ENCODE data around the gene SEMA4B.
A peak's percentile ranks its signal among the peaks of the same experiment; 100 is the strongest.
"Not testable (repeated sequence)": the region's sequence is repeated elsewhere in the genome, so short reads cannot be mapped to it uniquely, and the experiment has no call there.

SEMA4B gene

GRCh38 chr15:90257776-90258175 lies 56.6 kb downstream of the SEMA4B start:
- no peak overlapping the region for H3K4me3 ChIP-seq (ENCODE audit: low read depth, low read length)

GRCh38 chr15:90259524-90259923 lies 58.4 kb downstream of the SEMA4B start:
- no peak overlapping the region for H3K4me3 ChIP-seq (ENCODE audit: low read depth, low read length)

DNA sequence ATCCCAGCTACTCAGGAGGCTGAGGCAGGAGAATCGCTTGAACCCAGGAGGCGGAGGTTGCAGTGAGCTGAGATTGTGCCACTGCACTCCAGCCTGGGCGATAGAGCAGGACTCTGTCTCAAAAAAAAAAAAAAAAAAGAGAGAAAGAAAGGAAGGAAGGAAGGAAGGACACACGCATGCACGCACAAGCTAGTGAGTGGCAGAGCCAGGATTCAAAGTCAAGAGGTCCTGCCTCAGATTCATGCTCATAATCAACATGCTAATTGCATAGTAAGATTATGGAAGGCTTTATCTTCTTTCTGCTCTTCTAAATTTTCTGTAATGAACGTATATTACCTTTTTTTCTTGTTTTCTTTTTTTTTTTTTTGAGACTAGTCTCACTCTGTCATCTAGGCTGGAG lies 59.6 kb downstream of the SEMA4B start:
- H3K4me3 ChIP-seq (ENCODE audit: low read depth, low read length): not testable (repeated sequence)

- no peak overlapping the region for H3K4me3 ChIP-seq (ENCODE audit: low read depth, low read length)
These were observed 60.7 kb downstream of the SEMA4B start for GRCh38 chr15:90261811-90262210.

DNA sequence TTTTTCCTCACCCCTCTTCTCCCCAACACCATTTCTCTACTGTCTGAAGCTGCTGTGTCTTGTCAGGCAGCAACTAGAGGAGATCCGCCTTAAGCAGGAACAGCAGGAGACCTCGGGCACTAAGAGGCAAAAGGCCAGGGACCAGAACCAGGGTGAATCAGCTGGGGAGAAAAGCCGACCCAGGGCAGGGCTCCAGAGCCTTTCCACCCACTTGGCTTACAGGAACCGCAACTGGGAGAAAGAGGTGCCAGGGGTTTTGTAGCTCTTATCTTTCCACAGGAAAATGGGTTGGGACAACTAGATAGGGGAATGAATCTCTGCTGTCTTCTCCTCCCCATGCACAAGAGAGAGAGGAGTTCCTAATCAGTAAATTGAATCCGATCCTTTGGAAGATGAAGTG lies 61.3 kb downstream of the SEMA4B start:
- H3K4me3 ChIP-seq (ENCODE audit: low read depth, low read length): no peak overlapping the region

GRCh38 chr15:90264671-90265070 lies 63.5 kb downstream of the SEMA4B start:
- peak overlapping the region; percentile 89 for H3K4me3 ChIP-seq (ENCODE audit: low read depth, low read length)

DNA sequence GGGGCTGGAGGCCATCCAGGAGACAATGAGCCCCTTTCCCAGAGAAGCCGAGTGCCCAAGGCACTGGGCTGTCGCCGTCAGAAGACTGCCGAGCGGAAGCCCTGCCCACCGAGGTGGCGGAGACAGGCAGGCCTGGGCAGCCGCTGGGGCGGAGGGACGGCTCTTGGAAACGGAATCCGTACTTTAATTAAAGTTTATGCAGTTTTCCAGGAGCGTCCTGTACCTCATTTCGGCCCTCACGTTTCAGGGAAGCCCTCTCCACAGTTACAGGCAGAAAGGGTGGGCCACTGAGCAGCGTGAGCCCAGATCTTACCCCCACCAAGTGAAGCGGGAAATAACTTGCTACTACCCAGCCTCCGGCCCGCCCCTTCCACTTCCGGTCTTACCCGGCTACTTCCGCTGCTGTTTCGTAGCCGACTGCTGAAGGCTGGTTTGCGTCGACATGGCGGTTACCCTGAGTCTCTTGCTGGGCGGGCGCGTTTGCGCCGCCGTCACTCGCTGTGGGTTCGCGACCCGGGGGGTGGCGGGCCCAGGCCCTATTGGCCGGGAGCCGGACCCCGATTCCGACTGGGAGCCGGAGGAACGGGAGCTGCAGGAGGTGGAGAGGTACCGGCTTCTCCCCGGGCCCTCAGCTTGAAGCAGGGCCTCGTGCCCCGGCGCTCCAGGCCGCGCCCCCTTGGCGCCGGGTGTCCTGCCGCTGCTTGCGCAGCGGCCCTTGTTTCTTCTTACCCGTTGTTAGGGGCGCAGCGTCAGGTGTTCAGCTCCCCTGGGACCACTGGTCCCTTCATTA lies 64.3 kb downstream of the SEMA4B start, which contains the start of gene NGRN:
Gene NGRN, plus strand, starts transcription at position 402 of the 790 bp plus-strand sequence. Its CDS starts 41 bp downstream, at position 443.
- peak within 1 kb of the TSS; percentile 89 for H3K4me3 ChIP-seq (ENCODE audit: low read depth, low read length)

GRCh38 chr15:90266061-90266431 lies 64.9 kb downstream of the SEMA4B start:
- H3K4me3 ChIP-seq (ENCODE audit: low read depth, low read length): peak overlapping the region; percentile 89

DNA sequence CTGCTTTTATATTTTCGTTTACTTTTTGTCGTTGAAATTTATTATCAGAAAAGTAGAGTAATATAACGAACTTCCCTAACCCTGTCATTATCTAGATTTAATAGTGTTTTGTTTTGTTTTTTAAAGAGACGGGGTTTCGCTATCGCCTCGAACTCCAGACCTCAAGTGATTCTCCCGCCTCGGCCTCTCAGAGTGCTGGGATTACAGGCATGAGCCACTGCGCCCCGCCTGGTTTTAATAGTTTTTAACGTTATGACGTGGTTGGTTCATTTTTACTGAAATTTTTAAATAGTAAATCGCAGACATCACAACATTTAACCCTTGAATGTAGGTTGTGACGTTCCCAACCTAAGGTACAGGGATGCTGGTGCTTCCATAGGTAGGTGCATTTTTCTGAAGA lies 65.4 kb downstream of the SEMA4B start:
- peak overlapping the region; percentile 89 for H3K4me3 ChIP-seq (ENCODE audit: low read depth, low read length)

GRCh38 chr15:90268415-90268814 lies 67.3 kb downstream of the SEMA4B start:
- H3K4me3 ChIP-seq (ENCODE audit: low read depth, low read length): no peak overlapping the region

DNA sequence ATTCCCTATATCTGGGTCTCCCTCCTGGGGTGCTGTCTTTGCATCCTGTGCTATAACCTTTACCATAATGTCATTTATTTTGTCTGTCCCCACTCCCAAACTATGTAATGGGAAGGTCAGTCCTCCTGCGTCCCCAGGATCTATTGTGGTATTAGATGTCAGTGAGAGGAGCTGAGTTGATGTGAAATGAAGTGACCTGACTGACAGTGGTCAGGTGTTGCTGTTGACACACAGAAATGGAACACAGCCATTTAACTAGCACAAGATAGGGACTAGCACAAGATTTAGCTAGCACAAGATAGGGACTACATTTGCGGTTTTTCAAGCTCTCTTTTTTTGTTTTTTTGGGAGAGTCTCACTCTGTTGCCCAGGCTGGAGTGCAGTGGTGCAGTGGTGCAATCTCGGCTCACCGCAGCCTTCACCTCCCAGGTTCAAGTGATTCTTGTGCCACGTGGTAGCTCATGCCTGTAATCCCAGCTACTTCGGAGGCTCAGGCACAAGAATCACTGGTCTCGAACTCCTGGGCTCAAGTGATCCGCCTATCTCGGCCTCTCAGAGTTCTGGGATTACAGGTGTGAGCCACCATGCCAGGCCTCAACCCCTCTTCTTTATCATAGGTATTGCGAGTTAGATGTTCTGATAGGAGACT lies 69.5 kb downstream of the SEMA4B start:
- no peak overlapping the region for H3K4me3 ChIP-seq (ENCODE audit: low read depth, low read length)

GRCh38 chr15:90271459-90272166 lies 70.5 kb downstream of the SEMA4B start:
- H3K4me3 ChIP-seq (ENCODE audit: low read depth, low read length): no peak overlapping the region

DNA sequence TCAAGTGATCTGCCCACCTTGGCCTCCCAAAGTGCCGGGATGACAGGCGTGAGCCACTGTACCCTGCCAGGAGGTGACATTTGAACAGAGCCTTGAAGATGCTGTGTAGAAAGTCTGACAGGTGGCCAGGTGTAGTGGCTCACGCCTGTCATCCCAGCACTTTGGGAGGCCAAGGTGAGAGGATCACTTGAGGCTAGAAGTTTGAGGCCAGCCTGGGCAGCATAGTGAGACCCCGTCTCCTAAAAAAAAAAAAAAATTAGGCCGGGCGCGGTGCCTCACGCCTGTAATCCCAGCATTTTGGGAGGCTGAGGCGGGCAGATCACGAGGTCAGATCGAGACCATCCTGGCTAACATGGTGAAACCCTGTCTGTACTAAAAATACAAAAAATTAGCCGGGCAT lies 77.3 kb downstream of the SEMA4B start:
- not testable (repeated sequence) for H3K4me3 ChIP-seq (ENCODE audit: low read depth, low read length)

All from iPS-11a (cell line).